SU-DHL-6 (cell line): ENCODE results near the gene TTC22.

ENCODE experiments used
- CTCF ChIP-seq: fragments of 200-600 bp; sonication (generic); IDR thresholded peaks from one replicate; pipeline ENCODE4 v1.5.1; 2017; ENCODE audit warnings: antibody characterized with exemption, mild to moderate bottlenecking, low read length, moderate library complexity; ENCODE audit not compliant: insufficient read depth, poor library complexity, severe bottlenecking
- EZH2phosphoT487 ChIP-seq: fragments of 200-600 bp; sonication (generic), shearing (Covaris generic); conservative IDR thresholded peaks from 2 replicates; pipeline ENCODE4 v1.6.1; 2018; ENCODE audit warnings: mild to moderate bottlenecking, antibody characterized with exemption, low read length, moderate library complexity, mixed read lengths

DNA sequence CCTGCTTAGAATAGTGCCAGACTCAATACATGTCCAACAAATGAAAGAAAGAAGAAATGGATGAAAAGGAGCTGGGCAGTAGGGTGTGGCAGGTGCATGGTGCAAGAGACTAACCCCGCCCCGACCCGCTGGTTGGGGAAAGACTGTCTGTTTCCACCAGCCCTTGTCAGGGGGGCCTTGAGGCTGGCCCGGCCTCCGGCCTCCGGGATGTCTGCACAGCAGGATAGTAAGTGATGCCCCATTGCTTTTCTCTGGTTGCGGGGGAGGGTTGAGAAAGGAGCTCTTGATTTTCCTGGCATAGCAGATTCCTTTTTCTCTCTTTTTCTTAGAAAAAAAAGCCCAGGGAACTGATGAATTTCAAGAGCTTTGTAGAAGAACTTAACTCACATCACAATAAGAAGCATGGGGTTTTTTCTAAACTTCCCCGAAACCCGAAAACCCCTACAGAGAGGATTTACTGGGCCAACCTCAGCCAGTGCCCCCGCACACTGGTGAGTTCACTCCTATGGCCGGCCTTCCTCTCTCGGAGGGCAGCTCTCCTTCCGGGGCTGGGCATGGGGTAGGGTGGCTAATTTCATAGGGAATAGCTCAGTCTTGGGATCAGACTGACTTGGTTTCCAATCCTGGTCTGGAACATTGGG is 12.5 kb upstream of the TTC22 start:
- TF ChIP-seq CTCF (no peak), EZH2phosphoT487 (no peak)
